WERI-Rb-1 (cell line): ENCODE data around the gene NCEH1.

Experiments
- DNase-seq: peaks from one replicate; pipeline ENCODE4 v3.0.0-alpha.2; 2020
- H3K27ac ChIP-seq: fragments of 250-450 bp; sonication (Bioruptor Pico); 2 replicates; pipeline ENCODE4 v1.5.1; 2020; ENCODE audit warnings: mild to moderate bottlenecking, moderate library complexity
- H3K27me3 ChIP-seq: fragments of 250-450 bp; sonication (Bioruptor Pico); 2 replicates; pipeline ENCODE4 v1.5.1; 2021; ENCODE audit warnings: mild to moderate bottlenecking, low read depth, moderate library complexity; ENCODE audit not compliant: insufficient read depth, severe bottlenecking
- H3K36me3 ChIP-seq: fragments of 250-450 bp; sonication (Bioruptor Pico); 2 replicates; pipeline ENCODE4 v1.5.1; 2020; ENCODE audit warnings: mild to moderate bottlenecking, moderate library complexity
- H3K4me3 ChIP-seq: 2 replicates; pipeline ENCODE4 v1.5.1; 2011; ENCODE audit warnings: low read depth, mild to moderate bottlenecking, control low read depth, low read length
- H3K9me3 ChIP-seq: fragments of 250-450 bp; sonication (Bioruptor Pico); 2 replicates; pipeline ENCODE4 v1.5.1; 2021; ENCODE audit warnings: mild to moderate bottlenecking, moderate library complexity; ENCODE audit not compliant: severe bottlenecking
- CTCF ChIP-seq: IDR thresholded peaks from 2 replicates; pipeline ENCODE4 v1.5.1; 2011; ENCODE audit warnings: low read depth, mild to moderate bottlenecking, control low read depth, inconsistent platforms, low read length

The NCEH1 gene

GRCh38 chr3:172659246-172660002 is 51.4 kb downstream of the NCEH1 start:
- Histone ChIP-seq H3K36me3 (no peaks in the 10 kb centered on the region), H3K27ac (no peak overlapping the region), H3K9me3 (no peaks in the 10 kb centered on the region), H3K27me3 (no peaks in the 10 kb centered on the region), H3K4me3 (no peak overlapping the region)
- no peak for DNase-seq
- no peak for TF ChIP-seq CTCF

GRCh38 chr3:172658344-172659245 is 52.3 kb downstream of the NCEH1 start:
- Histone ChIP-seq H3K27me3 (no peaks in the 10 kb centered on the region), H3K4me3 (no peak overlapping the region), H3K9me3 (no peaks in the 10 kb centered on the region), H3K36me3 (no peaks in the 10 kb centered on the region), H3K27ac (no peak overlapping the region)
- DNase-seq = no peak
- TF ChIP-seq CTCF = no peak

GRCh38 chr3:172656602-172657001 is 54.3 kb downstream of the NCEH1 start:
- Histone ChIP-seq H3K36me3 (no peaks in the 10 kb centered on the region), H3K27ac (no peak overlapping the region), H3K4me3 (no peak overlapping the region), H3K9me3 (no peaks in the 10 kb centered on the region), H3K27me3 (no peaks in the 10 kb centered on the region)
- no peak for TF ChIP-seq CTCF
- no peak for DNase-seq

- no peak for TF ChIP-seq CTCF
- Histone ChIP-seq H3K27ac (no peak overlapping the region), H3K27me3 (no peaks in the 10 kb centered on the region), H3K9me3 (no peaks in the 10 kb centered on the region), H3K36me3 (no peaks in the 10 kb centered on the region), H3K4me3 (no peak overlapping the region)
- no peak for DNase-seq
Observed at GRCh38 chr3:172655388-172655787, 55.5 kb downstream of the NCEH1 start.

GRCh38 chr3:172654470-172654869 is 56.4 kb downstream of the NCEH1 start:
- DNase-seq = no peak

More at GRCh38 chr3:172654470-172654869, 56.4 kb downstream of the NCEH1 start:
- H3K4me3 ChIP-seq = no peak overlapping the region
- H3K36me3 ChIP-seq = no peaks in the 10 kb centered on the region
- no peaks in the 10 kb centered on the region for H3K27me3 ChIP-seq
- no peak overlapping the region for H3K27ac ChIP-seq
- no peaks in the 10 kb centered on the region for H3K9me3 ChIP-seq
- no peak for TF ChIP-seq CTCF
